ENCODE data around the gene CEP89.
"Not testable (repeated sequence)": the region's sequence is repeated elsewhere in the genome, so short reads cannot be mapped to it uniquely, and the experiment has no call there.

The CEP89 gene

DNA sequence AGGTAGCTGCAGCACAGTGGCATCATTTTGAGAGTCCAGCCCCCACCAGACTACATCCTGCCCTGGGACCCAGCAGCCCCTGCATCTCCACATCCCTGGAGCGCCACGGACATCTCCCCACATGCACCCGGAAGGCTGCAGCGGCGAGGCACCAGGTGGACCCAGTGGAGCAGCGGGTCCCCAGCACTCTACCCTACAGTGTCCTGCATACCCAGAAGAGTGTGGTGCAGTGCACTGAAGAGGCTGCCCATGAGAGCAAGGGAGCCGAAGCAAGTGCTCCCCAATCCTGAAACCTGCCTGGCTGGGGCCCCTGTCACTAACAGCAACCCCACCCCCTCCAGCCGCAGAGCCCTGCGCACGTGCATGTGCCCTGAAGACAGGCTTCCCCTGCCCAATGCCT is 80.9 kb downstream of the CEP89 start:
- TF ChIP-seq CTCF (conservative IDR thresholded peaks at IDR 0.05; ENCODE audit: low read depth, low read length): no peak
- no peak for DNase-seq (ENCODE audit: low read depth)
- H3K4me3 ChIP-seq (ENCODE audit: low read length): no peak overlapping the region

DNA sequence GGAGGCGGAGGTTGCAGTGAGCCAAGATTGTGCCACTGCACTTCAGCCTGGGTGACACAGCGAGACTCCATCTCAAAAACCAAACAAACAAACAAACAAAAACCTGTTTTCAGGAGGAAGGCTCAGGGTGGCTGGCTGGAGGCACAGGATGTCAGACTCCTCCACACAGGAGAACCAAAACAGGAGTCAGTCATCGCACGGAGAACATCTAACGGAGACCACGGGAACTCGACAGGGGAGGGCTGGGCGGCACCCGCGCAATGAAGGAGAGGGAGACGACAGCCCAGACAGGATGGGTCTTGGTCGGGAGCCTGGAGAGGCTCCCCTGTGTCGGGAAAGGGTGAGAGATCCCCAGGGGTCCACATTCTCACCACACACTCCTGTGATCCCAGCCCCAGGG is 81.4 kb downstream of the CEP89 start:
- no peak for TF ChIP-seq CTCF (conservative IDR thresholded peaks at IDR 0.05; ENCODE audit: low read depth, low read length)
- no peak overlapping the region for H3K4me3 ChIP-seq (ENCODE audit: low read length)
- no peak for DNase-seq (ENCODE audit: low read depth)

DNA sequence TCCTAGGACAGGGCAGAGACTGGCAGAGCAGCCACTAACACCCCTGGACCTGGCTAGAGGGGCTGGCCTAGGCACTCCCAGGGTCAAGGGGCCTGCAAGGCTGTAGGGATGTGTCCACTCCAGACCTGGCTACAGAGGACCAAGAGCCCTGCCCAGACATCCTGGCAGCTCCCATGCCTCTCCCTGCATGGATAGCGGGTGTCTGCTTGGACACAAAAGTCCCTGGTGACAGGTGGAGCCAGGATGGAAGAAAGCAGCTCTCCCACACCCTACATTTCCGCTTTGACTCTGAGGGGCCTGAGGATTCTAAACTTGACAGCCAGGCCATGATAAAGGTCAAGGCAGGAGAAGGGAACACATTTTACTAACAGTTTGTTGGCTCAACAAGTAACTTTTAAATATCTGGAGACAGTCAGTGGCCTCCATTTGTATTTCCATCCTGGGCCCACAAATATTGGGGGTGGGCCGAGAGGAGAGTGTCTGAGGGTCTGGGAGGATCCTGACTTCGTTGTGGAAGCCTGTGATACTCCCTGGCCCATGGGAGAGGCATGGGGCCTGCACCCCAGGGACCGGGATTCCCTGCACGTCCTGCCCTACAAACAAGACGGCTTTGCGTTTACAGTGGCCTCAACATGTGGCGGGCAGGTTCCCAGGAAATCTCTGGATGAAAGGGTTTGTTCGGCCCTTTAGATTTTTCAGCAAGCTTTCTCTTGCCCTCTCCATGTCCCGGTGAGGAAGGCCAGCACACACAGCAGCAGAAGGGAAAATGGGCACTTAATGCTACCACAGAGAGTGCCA is 82.4 kb downstream of the CEP89 start:
- TF ChIP-seq CTCF (conservative IDR thresholded peaks at IDR 0.05; ENCODE audit: low read depth, low read length): no peak
- H3K4me3 ChIP-seq (ENCODE audit: low read length): no peak overlapping the region
- DNase-seq (ENCODE audit: low read depth): no peak

DNA sequence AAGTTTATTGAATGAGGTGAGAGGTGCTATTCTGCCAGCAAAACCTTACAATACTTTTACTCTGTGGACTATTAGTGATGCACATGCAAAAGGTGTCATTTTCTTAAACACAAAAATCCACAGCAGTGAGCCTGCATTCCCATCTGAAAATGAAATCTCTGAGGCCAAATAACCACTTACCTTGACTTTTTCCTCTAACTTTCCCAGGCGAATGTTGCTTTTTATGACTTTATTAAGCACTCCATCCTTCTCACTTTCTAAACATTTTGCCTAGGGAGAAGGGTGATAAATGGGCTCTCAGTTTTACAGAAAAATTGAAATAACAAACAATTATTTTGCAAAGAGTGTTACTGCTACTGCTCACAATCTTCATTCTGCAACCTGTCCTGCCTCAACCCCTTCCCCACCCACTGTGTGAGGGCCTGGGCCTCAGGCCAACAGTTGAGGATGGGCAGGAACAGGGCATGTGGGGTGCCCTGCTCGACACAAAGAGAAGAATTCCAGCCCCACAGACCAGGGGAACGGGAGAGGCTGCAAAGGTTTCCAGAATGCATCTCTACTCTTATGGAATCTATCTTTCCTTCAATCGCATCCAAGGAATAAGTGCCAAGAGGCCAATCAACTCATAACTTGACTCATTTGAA is 84.1 kb downstream of the CEP89 start:
- no peak for TF ChIP-seq CTCF (conservative IDR thresholded peaks at IDR 0.05; ENCODE audit: low read depth, low read length)
- no peak overlapping the region for H3K4me3 ChIP-seq (ENCODE audit: low read length)
- no peak for DNase-seq (ENCODE audit: low read depth)

GRCh38 chr19:32886241-32886640 is 85.5 kb downstream of the CEP89 start:
- DNase-seq (ENCODE audit: low read depth): no peak
- no peak for TF ChIP-seq CTCF (conservative IDR thresholded peaks at IDR 0.05; ENCODE audit: low read depth, low read length)
- no peak overlapping the region for H3K4me3 ChIP-seq (ENCODE audit: low read length)

DNA sequence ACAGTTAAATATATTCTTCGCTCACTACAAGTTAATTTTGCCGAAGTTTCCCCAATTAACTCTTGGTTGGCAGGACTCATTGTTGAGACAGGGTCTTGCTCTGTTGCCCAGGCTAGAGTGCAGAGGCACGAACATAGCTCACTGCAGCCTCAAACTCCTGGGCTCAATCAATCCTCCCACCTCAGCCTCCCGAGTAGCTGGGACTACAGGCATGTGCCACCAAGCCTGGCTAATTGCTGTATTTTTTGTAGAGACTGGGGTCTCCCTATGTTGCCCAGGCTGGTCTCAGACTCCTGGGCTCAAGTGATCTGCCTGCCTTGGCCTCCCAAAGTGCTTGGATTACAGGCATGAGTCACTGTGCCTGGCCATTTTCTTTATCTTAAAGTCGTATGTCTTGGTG is 86.5 kb downstream of the CEP89 start:
- DNase-seq (ENCODE audit: low read depth); H3K4me3 ChIP-seq (ENCODE audit: low read length): not testable (repeated sequence)

DNA sequence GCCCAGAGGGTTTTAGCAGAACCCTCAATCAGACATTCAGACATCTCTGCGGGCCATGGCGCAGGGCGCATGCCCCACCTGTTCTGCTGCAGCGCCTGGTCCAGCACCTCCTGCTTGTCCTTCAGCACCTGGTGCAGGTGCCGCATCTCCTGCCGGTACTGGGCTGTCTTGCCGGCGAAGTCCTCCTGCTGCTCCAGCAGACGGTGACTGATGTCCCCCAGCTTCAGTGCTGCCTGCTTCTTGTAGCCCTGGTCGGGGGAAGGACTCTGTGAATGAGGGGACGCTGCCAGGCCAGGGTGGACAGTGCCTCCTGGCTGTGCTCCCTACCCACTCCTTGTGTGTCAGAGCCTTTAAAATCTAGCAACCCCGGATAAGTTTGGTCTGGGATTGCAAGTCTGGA is 90.0 kb downstream of the CEP89 start:
- no peak for DNase-seq (ENCODE audit: low read depth)
- TF ChIP-seq CTCF (conservative IDR thresholded peaks at IDR 0.05; ENCODE audit: low read depth, low read length): no peak
- H3K4me3 ChIP-seq (ENCODE audit: low read length): no peak overlapping the region

Data from retinal pigment epithelial cell (primary cell).